GM12878 (cell line): ENCODE data around the gene DCDC1.

Experiments
- ESRRA ChIP-seq: IDR thresholded peaks from 2 replicates; pipeline ENCODE4 v1.6.1; 2012; ENCODE audit warnings: mild to moderate bottlenecking, low read length, improper control_type of control experiment
- EZH2 ChIP-seq: IDR thresholded peaks from 2 replicates; pipeline ENCODE4 v1.6.1; 2012; ENCODE audit warnings: low read depth, mild to moderate bottlenecking, control low read depth, inconsistent platforms, low read length, borderline replicate concordance; ENCODE audit not compliant: control insufficient read depth
- GABPA ChIP-seq: IDR thresholded peaks from 2 replicates; pipeline ENCODE4 v1.6.1; 2014; ENCODE audit warnings: antibody characterized with exemption, low read depth, mild to moderate bottlenecking, inconsistent platforms
- JUND ChIP-seq: IDR thresholded peaks from 2 replicates; pipeline ENCODE4 v1.6.1; 2012; ENCODE audit warnings: low read depth, mild to moderate bottlenecking, low read length, improper control_type of control experiment, moderate library complexity
- TBL1XR1 ChIP-seq: IDR thresholded peaks from 2 replicates; pipeline ENCODE4 v1.6.1; 2012; ENCODE audit warnings: low read depth, low read length, improper control_type of control experiment
- YBX1 ChIP-seq: fragments of 450-650 bp; IDR thresholded peaks from 2 replicates; pipeline ENCODE4 v1.6.1; 2016; ENCODE audit warnings: antibody characterized with exemption
- YY1 ChIP-seq: IDR thresholded peaks from 2 replicates; pipeline ENCODE4 v1.6.1; 2011; ENCODE audit warnings: low read depth, mild to moderate bottlenecking, low read length
- ZZZ3 ChIP-seq: IDR thresholded peaks from 2 replicates; pipeline ENCODE4 v1.6.1; 2011; ENCODE audit warnings: low read depth; ENCODE audit not compliant: control insufficient read depth, insufficient read length
- TF ChIP-seq, protein P1 (sequence below): fragments of 450-650 bp; IDR thresholded peaks from 2 replicates; pipeline ENCODE4 v1.6.1; 2017; ENCODE audit warnings: mild to moderate bottlenecking, low read depth, inconsistent platforms; ENCODE audit not compliant: poor library complexity, severe bottlenecking
- TF ChIP-seq, protein P2 (sequence below): fragments of 450-650 bp; formaldehyde crosslinking; IDR thresholded peaks from 2 replicates; pipeline ENCODE4 v1.5.0; 2022; ENCODE audit warnings: mild to moderate bottlenecking, missing genetic modification characterization
- TF ChIP-seq, protein P3 (sequence below), 3 experiments: IDR thresholded peaks in 2 of 3; conservative IDR thresholded peaks in 1 of 3; 2 replicates each; pipeline ENCODE4 v1.5.1; 2011; ENCODE audit warnings: low read depth in 3 of 3, low read length in 3 of 3, mild to moderate bottlenecking in 3 of 3, control low read depth in 2 of 3, moderate library complexity in 2 of 3, inconsistent platforms in 1 of 3, mixed read lengths in 1 of 3; ENCODE audit not compliant: control insufficient read depth in 2 of 3, insufficient read depth in 1 of 3; ENCODE audit errors: extremely low read depth in 1 of 3
- TF ChIP-seq, protein P4 (sequence below): fragments of 450-650 bp; IDR thresholded peaks from 2 replicates; pipeline ENCODE4 v1.6.1; 2017; ENCODE audit warnings: mild to moderate bottlenecking

DNA sequence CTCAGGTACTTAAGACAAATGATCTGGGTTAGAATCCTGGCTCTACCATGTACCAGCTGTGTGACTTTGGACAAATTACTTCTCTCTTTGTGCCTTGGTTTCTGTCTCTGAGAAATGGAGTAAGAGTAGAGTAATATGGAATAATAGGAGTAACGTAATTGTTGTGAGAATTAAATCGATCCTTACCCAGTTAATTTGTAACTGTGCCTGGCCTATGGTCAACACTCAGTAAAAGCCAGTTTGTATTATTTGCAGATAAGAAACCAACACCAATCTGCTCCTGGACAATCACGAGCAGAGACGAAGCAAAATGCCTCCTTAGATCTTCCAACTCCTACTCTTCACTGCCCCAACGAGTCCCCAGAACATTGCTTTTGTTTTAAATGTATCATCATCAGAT is 266.7 kb downstream of the DCDC1 start:
- TF ChIP-seq, protein P1, sequence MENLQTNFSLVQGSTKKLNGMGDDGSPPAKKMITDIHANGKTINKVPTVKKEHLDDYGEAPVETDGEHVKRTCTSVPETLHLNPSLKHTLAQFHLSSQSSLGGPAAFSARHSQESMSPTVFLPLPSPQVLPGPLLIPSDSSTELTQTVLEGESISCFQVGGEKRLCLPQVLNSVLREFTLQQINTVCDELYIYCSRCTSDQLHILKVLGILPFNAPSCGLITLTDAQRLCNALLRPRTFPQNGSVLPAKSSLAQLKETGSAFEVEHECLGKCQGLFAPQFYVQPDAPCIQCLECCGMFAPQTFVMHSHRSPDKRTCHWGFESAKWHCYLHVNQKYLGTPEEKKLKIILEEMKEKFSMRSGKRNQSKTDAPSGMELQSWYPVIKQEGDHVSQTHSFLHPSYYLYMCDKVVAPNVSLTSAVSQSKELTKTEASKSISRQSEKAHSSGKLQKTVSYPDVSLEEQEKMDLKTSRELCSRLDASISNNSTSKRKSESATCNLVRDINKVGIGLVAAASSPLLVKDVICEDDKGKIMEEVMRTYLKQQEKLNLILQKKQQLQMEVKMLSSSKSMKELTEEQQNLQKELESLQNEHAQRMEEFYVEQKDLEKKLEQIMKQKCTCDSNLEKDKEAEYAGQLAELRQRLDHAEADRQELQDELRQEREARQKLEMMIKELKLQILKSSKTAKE, result no peak
- TF ChIP-seq ESRRA (no peak), TBL1XR1 (no peak), ZZZ3 (no peak), EZH2 (no peak), JUND (no peak), GABPA (no peak), YY1 (no peak), YBX1 (no peak)
- TF ChIP-seq, protein P2, sequence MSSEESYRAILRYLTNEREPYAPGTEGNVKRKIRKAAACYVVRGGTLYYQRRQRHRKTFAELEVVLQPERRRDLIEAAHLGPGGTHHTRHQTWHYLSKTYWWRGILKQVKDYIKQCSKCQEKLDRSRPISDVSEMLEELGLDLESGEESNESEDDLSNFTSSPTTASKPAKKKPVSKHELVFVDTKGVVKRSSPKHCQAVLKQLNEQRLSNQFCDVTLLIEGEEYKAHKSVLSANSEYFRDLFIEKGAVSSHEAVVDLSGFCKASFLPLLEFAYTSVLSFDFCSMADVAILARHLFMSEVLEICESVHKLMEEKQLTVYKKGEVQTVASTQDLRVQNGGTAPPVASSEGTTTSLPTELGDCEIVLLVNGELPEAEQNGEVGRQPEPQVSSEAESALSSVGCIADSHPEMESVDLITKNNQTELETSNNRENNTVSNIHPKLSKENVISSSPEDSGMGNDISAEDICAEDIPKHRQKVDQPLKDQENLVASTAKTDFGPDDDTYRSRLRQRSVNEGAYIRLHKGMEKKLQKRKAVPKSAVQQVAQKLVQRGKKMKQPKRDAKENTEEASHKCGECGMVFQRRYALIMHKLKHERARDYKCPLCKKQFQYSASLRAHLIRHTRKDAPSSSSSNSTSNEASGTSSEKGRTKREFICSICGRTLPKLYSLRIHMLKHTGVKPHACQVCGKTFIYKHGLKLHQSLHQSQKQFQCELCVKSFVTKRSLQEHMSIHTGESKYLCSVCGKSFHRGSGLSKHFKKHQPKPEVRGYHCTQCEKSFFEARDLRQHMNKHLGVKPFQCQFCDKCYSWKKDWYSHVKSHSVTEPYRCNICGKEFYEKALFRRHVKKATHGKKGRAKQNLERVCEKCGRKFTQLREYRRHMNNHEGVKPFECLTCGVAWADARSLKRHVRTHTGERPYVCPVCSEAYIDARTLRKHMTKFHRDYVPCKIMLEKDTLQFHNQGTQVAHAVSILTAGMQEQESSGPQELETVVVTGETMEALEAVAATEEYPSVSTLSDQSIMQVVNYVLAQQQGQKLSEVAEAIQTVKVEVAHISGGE, result no peak
- TF ChIP-seq, protein P3, sequence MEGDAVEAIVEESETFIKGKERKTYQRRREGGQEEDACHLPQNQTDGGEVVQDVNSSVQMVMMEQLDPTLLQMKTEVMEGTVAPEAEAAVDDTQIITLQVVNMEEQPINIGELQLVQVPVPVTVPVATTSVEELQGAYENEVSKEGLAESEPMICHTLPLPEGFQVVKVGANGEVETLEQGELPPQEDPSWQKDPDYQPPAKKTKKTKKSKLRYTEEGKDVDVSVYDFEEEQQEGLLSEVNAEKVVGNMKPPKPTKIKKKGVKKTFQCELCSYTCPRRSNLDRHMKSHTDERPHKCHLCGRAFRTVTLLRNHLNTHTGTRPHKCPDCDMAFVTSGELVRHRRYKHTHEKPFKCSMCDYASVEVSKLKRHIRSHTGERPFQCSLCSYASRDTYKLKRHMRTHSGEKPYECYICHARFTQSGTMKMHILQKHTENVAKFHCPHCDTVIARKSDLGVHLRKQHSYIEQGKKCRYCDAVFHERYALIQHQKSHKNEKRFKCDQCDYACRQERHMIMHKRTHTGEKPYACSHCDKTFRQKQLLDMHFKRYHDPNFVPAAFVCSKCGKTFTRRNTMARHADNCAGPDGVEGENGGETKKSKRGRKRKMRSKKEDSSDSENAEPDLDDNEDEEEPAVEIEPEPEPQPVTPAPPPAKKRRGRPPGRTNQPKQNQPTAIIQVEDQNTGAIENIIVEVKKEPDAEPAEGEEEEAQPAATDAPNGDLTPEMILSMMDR (IDR thresholded peaks at IDR 0.05 in 2 of 3, conservative IDR thresholded peaks at IDR 0.05 in 1 of 3; ENCODE audit: control insufficient read depth in 2 of 3, extremely low read depth in 1 of 3, insufficient read depth in 1 of 3, low read depth in 3 of 3, low read length in 3 of 3), result no peak
- TF ChIP-seq, protein P4, sequence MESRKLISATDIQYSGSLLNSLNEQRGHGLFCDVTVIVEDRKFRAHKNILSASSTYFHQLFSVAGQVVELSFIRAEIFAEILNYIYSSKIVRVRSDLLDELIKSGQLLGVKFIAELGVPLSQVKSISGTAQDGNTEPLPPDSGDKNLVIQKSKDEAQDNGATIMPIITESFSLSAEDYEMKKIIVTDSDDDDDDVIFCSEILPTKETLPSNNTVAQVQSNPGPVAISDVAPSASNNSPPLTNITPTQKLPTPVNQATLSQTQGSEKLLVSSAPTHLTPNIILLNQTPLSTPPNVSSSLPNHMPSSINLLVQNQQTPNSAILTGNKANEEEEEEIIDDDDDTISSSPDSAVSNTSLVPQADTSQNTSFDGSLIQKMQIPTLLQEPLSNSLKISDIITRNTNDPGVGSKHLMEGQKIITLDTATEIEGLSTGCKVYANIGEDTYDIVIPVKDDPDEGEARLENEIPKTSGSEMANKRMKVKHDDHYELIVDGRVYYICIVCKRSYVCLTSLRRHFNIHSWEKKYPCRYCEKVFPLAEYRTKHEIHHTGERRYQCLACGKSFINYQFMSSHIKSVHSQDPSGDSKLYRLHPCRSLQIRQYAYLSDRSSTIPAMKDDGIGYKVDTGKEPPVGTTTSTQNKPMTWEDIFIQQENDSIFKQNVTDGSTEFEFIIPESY, result no peak
